ENCODE data around the gene TTC7B.

- TF ChIP-seq POLR2A (IDR thresholded peaks at IDR 0.05; ENCODE audit: extremely low read depth, insufficient read length) (no peak), CTCF (IDR thresholded peaks at IDR 0.05; ENCODE audit: low read depth, low read length) (no peak), MAX (IDR thresholded peaks at IDR 0.05; ENCODE audit: low read depth, low read length) (no peak), MYC (IDR thresholded peaks at IDR 0.05; ENCODE audit: low read depth, low read length) (no peak)
Measured at GRCh38 chr14:90568405-90568804, 247.8 kb downstream of the TTC7B start.

Measured in NB4 (cell line).